ENCODE results near the gene DDIT4L. TPM values are rescaled to one million over a fixed set of nuclear protein-coding genes. Genes with fewer than 3 reads are reported as not detected.

Gene DDIT4L, protein sequence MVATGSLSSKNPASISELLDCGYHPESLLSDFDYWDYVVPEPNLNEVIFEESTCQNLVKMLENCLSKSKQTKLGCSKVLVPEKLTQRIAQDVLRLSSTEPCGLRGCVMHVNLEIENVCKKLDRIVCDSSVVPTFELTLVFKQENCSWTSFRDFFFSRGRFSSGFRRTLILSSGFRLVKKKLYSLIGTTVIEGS
- total RNA-seq, result 0.12 and 1.5 TPM in 2 replicates

DNA sequence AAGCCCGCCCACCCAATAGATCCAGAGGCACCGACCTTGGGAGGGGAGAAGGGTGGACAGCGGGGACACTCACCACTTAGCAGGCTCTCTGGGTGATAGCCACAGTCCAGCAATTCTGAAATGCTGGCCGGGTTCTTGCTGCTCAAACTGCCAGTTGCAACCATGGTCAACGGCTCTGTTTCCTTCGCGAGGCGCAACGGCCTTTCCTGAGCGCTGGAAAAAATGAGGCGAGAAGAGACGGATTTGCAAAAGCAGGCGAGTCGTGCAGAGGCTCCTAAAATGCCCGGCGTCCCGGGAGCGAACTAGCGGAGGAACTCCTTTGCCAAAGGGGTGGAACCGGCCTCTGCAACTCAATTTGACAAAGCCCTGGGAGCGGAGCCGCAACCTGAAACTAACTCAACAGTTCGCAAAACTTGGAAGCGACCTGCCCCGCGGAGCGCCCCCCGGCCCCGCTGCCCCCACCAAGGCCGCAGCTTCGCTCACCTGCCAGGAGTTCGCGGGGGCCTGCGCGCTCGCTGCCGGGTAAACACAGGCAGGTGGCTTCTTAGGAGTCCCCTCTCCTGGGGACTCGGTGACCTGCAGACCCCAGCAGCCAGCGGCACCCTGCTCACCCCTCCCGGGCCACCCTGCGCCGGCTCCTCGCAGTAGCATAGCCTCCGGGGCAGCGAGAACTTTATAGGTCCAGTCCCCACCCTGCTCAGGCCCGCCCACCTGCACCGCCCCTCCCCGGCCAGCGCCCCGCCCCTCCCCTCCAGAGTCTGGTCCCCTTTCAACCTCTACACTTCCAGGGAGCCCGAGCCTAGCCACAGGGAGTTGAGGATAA, at the start of gene DDIT4L:
TSS of gene DDIT4L (minus strand) at position 649 of the 823 bp plus-strand sequence. CDS start at position 164, 485 bp downstream.

Other genes with a start within 250 kb of the DDIT4L start
- gene DNAJB14, start 243.8 kb downstream of the DDIT4L start, total RNA-seq, result 16.0 and 20.2 TPM in 2 replicates
- gene H2AZ1, start 240.2 kb downstream of the DDIT4L start, total RNA-seq, result 121 and 157 TPM in 2 replicates

Data from pericardium fibroblast (primary cell).